DND-41 (cell line): Measurements from ENCODE around the gene ST6GALNAC2.

Source experiments
- ATAC-seq: fragments of 200-7000 bp; cut with Tn5 transposase; 3 replicates; pipeline ENCODE4 v1.9.1; 2021; ENCODE audit warnings: low read depth; ENCODE audit not compliant: insufficient read depth
- DNase-seq: peaks from one replicate; pipeline ENCODE4 v3.0.0-alpha.2; 2020
- H2AFZ ChIP-seq: 2 replicates; pipeline ENCODE4 v1.6.0; 2012; ENCODE audit warnings: low read depth, low read length
- H3K27ac ChIP-seq: 2 replicates; pipeline ENCODE4 v1.5.1; 2012; ENCODE audit warnings: low read length, inconsistent platforms
- H3K27me3 ChIP-seq: fragments of 200-600 bp; sonication (generic); 2 replicates; pipeline ENCODE4 v1.6.0; 2012; ENCODE audit warnings: low read length, mild to moderate bottlenecking, inconsistent platforms; ENCODE audit not compliant: insufficient read depth, poor library complexity
- H3K36me3 ChIP-seq: 2 replicates; pipeline ENCODE4 v1.5.1; 2012; ENCODE audit warnings: low read length, inconsistent platforms; ENCODE audit not compliant: insufficient read depth
- H3K4me1 ChIP-seq: 2 replicates; pipeline ENCODE4 v1.5.1; 2012; ENCODE audit warnings: mild to moderate bottlenecking, low read length; ENCODE audit not compliant: insufficient read depth
- H3K4me2 ChIP-seq: 2 replicates; pipeline ENCODE4 v1.6.0; 2012; ENCODE audit warnings: mild to moderate bottlenecking, moderate library complexity, low read length, inconsistent platforms; ENCODE audit not compliant: insufficient read depth
- H3K4me3 ChIP-seq, 2 experiments: fragments of 200-600 bp in 1 of 2; shearing (Covaris generic) in 1 of 2; 2 replicates each; pipeline ENCODE4 v1.5.1; 2012 to 2016; ENCODE audit warnings: inconsistent platforms in 2 of 2, low read length in 2 of 2, mild to moderate bottlenecking in 2 of 2, low read depth in 1 of 2, moderate library complexity in 1 of 2
- H3K79me2 ChIP-seq: 2 replicates; pipeline ENCODE4 v1.6.0; 2012; ENCODE audit warnings: low read length, inconsistent platforms; ENCODE audit not compliant: insufficient read depth
- H3K9ac ChIP-seq: 2 replicates; pipeline ENCODE4 v1.6.0; 2012; ENCODE audit warnings: low read depth, mild to moderate bottlenecking, inconsistent platforms, low read length, moderate library complexity
- H3K9me3 ChIP-seq: 2 replicates; pipeline ENCODE4 v1.5.1; 2012; ENCODE audit warnings: low read length, moderate library complexity, mild to moderate bottlenecking, inconsistent platforms; ENCODE audit not compliant: insufficient read depth, severe bottlenecking
- H4K20me1 ChIP-seq: 2 replicates; pipeline ENCODE4 v1.6.0; 2012; ENCODE audit warnings: low read length; ENCODE audit not compliant: insufficient read depth
- EZH2 ChIP-seq: IDR thresholded peaks from 3 replicates; pipeline ENCODE4 v1.6.1; 2012; ENCODE audit warnings: borderline replicate concordance, low read depth, mild to moderate bottlenecking, moderate library complexity, low read length, inconsistent platforms; ENCODE audit not compliant: severe bottlenecking
- TF ChIP-seq, protein P1 (sequence below): IDR thresholded peaks from 2 replicates; pipeline ENCODE4 v1.5.1; 2012; ENCODE audit warnings: borderline replicate concordance, low read length, moderate library complexity, mild to moderate bottlenecking; ENCODE audit not compliant: poor library complexity, severe bottlenecking; ENCODE audit errors: extremely low read depth

Gene ST6GALNAC2

DNA sequence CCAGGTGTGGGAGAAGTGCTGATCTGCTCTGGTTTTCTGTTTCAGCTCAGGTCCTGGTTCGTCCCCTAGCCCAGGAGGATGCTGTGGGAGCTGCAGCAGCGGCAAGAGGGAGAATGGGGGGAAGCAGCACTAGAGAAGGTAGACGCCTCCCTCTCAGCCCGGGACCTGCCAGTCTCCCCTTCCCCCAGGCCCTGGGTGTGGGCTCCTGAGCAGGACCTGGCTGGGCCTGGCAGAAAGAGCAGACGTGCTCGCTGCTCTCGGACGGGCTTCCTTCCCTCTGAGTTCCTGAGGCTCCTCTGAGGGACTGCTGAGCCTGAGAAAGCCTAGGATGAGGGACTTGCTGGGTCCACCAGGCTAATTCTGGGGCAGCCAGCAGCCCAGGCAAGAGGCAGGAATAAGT is 42.7 kb downstream of the ST6GALNAC2 start:
- no peak for ATAC-seq
- Histone ChIP-seq H3K9me3 (no peaks in the 10 kb centered on the region), H3K36me3 (no peaks in the 10 kb centered on the region), H3K4me3 (no peak overlapping the region), H4K20me1 (no peaks in the 10 kb centered on the region), H3K9ac (no peak overlapping the region), H3K27ac (no peak overlapping the region), H3K4me2 (no peak overlapping the region), H2AFZ (no peak overlapping the region), H3K4me1 (peaks cover 11% of the 10 kb centered on the region), H3K27me3 (no peaks in the 10 kb centered on the region), H3K79me2 (no peaks in the 10 kb centered on the region)
- TF ChIP-seq, protein P1, sequence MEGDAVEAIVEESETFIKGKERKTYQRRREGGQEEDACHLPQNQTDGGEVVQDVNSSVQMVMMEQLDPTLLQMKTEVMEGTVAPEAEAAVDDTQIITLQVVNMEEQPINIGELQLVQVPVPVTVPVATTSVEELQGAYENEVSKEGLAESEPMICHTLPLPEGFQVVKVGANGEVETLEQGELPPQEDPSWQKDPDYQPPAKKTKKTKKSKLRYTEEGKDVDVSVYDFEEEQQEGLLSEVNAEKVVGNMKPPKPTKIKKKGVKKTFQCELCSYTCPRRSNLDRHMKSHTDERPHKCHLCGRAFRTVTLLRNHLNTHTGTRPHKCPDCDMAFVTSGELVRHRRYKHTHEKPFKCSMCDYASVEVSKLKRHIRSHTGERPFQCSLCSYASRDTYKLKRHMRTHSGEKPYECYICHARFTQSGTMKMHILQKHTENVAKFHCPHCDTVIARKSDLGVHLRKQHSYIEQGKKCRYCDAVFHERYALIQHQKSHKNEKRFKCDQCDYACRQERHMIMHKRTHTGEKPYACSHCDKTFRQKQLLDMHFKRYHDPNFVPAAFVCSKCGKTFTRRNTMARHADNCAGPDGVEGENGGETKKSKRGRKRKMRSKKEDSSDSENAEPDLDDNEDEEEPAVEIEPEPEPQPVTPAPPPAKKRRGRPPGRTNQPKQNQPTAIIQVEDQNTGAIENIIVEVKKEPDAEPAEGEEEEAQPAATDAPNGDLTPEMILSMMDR, result no peak
- no peak for TF ChIP-seq EZH2
- no peak for DNase-seq

DNA sequence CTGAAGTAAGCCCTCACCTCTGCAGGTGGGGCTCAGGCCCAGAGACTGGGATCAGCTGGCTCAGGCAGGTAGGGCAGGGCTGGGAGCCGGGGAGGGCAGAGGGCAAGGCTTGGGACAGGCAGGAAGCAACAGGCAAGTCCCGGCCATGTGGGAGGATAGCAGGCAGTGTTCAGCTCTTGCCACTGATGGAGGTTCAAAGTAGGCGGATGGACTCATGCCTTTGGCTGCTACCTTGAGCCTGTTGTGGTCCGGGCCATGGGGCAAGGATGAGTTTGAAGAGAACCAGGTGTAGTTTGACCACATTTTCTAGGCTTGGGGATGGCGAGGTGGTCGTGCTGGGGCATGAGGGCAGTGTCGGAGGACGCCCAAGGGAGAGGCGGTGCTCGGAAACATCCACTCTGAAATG is 43.1 kb downstream of the ST6GALNAC2 start:
- Histone ChIP-seq H3K4me2 (no peak overlapping the region), H3K4me3 (no peak overlapping the region), H4K20me1 (no peaks in the 10 kb centered on the region), H3K27ac (no peak overlapping the region), H3K9me3 (no peaks in the 10 kb centered on the region), H3K4me1 (peaks cover 7% of the 10 kb centered on the region), H3K9ac (no peak overlapping the region), H3K36me3 (no peaks in the 10 kb centered on the region), H2AFZ (no peak overlapping the region), H3K79me2 (no peaks in the 10 kb centered on the region), H3K27me3 (no peaks in the 10 kb centered on the region)
- TF ChIP-seq, protein P1, result no peak
- no peak for TF ChIP-seq EZH2
- no peak for DNase-seq
- ATAC-seq, result no peak

GRCh38 chr17:76541739-76542454 is 43.8 kb downstream of the ST6GALNAC2 start:
- H3K79me2 ChIP-seq, result no peaks in the 10 kb centered on the region
- DNase-seq (no peak), ATAC-seq (no peak)
- no peak overlapping the region for H3K4me2 ChIP-seq
- no peaks in the 10 kb centered on the region for H3K4me1 ChIP-seq
- no peaks in the 10 kb centered on the region for H3K36me3 ChIP-seq
- no peak overlapping the region for H3K27ac ChIP-seq
- H3K27me3 ChIP-seq, result no peaks in the 10 kb centered on the region
- H3K9me3 ChIP-seq, result no peaks in the 10 kb centered on the region
- no peak overlapping the region for H3K9ac ChIP-seq
- no peak for TF ChIP-seq EZH2
- TF ChIP-seq, protein P1, result no peak
- no peak overlapping the region for H3K4me3 ChIP-seq
- no peak overlapping the region for H2AFZ ChIP-seq
- H4K20me1 ChIP-seq, result no peaks in the 10 kb centered on the region
